GM18858 (cell line): ENCODE results near the gene IL1RAPL2.
"Not testable (repeated sequence)": the region's sequence is repeated elsewhere in the genome, so short reads cannot be mapped to it uniquely, and the experiment has no call there.

Source experiments
- ATAC-seq: cut with Tn5 transposase; IDR thresholded peaks from one replicate; pipeline ENCODE4 v1.9.1; 2021; ENCODE audit not compliant: unreplicated experiment

The IL1RAPL2 gene

GRCh38 chrX:105754286-105754964 is 1188.4 kb downstream of the IL1RAPL2 start:
- no peak for ATAC-seq

GRCh38 chrX:105755109-105755508 is 1189.1 kb downstream of the IL1RAPL2 start:
- ATAC-seq, result no peak

DNA sequence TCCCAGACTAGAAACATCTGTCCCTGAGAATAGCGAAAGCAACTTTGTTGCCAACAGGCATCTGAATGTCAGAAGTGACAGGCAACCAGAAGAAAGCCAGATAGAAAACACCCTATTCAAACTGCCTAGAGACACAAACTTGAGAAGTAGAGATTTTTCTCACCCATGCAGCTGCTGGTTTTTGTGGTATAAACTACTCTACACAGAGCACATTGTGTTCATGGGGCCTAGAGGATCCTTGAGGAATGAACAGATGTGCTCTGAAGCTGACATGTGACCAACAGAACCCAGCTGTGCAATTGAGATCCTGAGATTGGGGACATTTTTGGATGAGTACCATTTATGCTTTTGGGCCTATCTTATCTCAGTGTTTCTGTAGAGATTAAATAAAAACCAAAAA is 1192.8 kb downstream of the IL1RAPL2 start:
- ATAC-seq, result no peak

DNA sequence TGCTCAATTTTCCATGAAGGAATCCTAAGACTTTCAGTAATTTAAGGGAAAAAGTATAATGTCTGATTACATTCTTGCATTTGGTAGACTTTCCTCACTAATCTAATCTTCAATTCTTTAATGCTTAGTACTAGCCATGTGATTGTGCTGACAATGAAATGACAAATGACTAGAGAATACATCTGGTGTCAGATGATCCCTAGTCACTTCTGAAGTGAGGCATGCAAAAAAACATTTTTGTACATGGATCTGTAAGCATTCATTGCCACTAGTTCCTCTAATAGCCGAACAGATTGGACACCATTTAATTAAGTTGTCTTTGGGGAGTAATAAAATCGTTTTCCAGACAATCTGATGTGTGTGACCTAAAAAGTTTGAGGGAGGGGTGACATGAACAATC is 1193.6 kb downstream of the IL1RAPL2 start:
- no peak for ATAC-seq

- no peak for ATAC-seq
Measured at GRCh38 chrX:105765691-105766090, 1199.7 kb downstream of the IL1RAPL2 start.

DNA sequence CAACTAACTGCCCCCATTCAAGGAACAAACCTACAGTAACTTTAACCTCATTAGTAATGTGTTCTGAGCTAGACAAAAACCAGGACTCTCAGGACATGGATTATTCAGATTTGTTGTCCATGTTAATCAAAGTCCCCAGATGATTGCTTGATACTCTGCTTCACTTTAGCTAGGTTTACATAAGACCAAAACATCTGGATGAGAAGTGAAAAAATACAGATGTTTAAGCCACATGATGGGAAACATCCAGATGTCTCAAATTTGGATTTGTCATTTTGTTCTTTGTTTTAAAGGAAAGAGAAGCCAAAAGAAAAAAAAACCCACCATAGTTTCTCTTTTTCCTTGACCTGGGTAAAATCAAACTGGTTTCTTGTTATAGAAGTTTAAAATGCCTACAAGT is 1207.8 kb downstream of the IL1RAPL2 start:
- ATAC-seq, result no peak

- no peak for ATAC-seq
Measured at GRCh38 chrX:105775679-105776078, 1209.7 kb downstream of the IL1RAPL2 start.

DNA sequence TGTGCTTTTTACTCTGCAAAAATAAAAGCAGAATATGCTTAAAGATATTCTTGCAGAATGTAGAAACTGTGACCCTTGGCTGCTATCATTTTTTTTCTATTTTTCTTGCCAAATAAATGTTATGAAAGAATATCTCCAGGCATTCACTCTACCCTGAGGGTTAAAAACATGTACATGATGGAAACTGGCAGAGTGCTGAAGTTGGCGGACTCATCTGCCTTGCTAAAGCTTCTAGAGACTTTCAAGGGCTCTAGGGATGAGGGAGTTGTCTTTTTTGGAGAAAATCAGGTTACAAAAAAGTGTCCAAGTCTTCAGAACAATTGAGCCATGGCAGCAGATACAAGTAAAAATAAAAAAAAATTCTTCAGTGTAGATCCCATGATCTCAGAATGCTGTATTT is 1215.8 kb downstream of the IL1RAPL2 start:
- no peak for ATAC-seq

DNA sequence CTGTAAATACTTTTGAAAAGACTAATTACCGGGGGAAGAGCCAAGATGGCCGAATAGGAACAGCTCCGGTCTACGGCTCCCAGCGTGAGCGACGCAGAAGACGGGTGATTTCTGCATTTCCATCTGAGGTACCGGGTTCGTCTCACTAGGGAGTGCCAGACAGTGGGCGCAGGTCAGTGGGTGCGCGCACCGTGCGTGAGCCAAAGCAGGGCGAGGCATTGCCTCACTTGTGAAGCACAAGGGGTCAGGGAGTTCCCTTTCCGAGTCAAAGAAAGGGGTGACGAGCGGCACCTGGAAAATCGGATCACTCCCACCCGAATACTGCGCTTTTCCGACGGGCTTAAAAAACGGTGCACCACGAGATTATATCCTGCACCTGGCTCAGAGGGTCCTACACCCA is 1230.9 kb downstream of the IL1RAPL2 start:
- ATAC-seq, result not testable (repeated sequence)

GRCh38 chrX:105803891-105804290 is 1237.9 kb downstream of the IL1RAPL2 start:
- no peak for ATAC-seq

- not testable (repeated sequence) for ATAC-seq
Measured at GRCh38 chrX:105805655-105806054, 1239.7 kb downstream of the IL1RAPL2 start.

DNA sequence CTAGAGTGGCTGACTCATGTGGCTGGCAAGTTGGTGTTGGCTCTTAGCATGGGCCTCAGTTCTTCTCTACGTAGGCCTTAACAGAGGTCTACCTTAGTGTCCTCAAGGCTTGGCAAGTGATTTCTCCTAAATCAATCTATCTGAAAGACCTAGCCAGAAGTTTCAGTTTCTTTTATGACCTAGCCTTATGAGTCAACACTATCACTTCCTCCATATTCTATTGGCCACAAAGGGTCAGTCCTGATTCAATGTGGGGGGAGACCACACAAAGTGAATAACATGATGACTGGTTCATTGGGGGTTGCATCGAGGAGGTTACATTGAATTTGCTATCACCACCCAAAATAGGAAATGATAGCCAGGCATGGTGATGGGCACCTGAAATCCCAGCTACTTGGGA is 1250.5 kb downstream of the IL1RAPL2 start:
- ATAC-seq, result no peak
